Spleen (tissue), 7 donors: ENCODE measurements around the gene PTPRN2.

ENCODE experiments used
- CTCF ChIP-seq, 11 experiments: fragments of 200-600 bp in 7 of 11; fragments of 450-650 bp in 4 of 11; sonication (generic) in 4 of 11; IDR thresholded peaks in 8 of 11; conservative IDR thresholded peaks in 3 of 11; 1 replicate in 7 of 11; 2 replicates in 4 of 11; pipeline versions ENCODE4 v1.4.0 to v1.8.0; 2016 to 2021; ENCODE audit warnings: antibody characterized with exemption in 11 of 11, inconsistent platforms in 4 of 11, mild to moderate bottlenecking in 1 of 11
- POLR2A ChIP-seq, 3 donors: fragments of 450-650 bp; IDR thresholded peaks; one replicate each; pipeline ENCODE4 v1.5.1; 2017; ENCODE audit warnings: antibody characterized with exemption in 3 of 3, mild to moderate bottlenecking in 1 of 3
- POLR2AphosphoS5 ChIP-seq, 3 donors: sonication (generic); formaldehyde crosslinking; IDR thresholded peaks; one replicate each; pipeline ENCODE4 v1.5.1; 2017; ENCODE audit warnings: antibody characterized with exemption in 3 of 3
- donor health status: DM: no; HTN: no; CAD: no; lungs with moderate emphysema.
- donor health status: DM: no; HTN: no; CAD: no.
- donor health status: DM: no; HTN: no; CAD: no.

GRCh38 chr7:157900011-157900410, 687.6 kb downstream of the PTPRN2 start:
- no peak for TF ChIP-seq CTCF (IDR thresholded peaks at IDR 0.05 in 8 of 11, conservative IDR thresholded peaks at IDR 0.05 in 3 of 11)
- no peak for TF ChIP-seq POLR2A (IDR thresholded peaks at IDR 0.05)
- no peak for TF ChIP-seq POLR2AphosphoS5 (IDR thresholded peaks at IDR 0.05)
